Right lobe of liver (tissue), 4 donors: ENCODE measurements around the gene FCER1G.

ENCODE experiments used
- POLR2A ChIP-seq: fragments of 450-650 bp; IDR thresholded peaks from one replicate; pipeline ENCODE4 v1.6.1; 2017; ENCODE audit warnings: antibody characterized with exemption, mild to moderate bottlenecking
- TF ChIP-seq, protein P1 (sequence below), 4 donors: fragments of 200-600 bp in 3 of 4; fragments of 450-650 bp in 1 of 4; IDR thresholded peaks; one replicate each; pipeline versions ENCODE4 v1.5.1 to v1.8.0; 2016 to 2022; ENCODE audit warnings: antibody characterized with exemption in 4 of 4, mild to moderate bottlenecking in 2 of 4
- donor health status: DM: no; HTN: no; CAD: no.
- donor health status: DM: no; HTN: no; CAD: no.
- donor health status: DM: no; HTN: yes; CAD: no.

DNA sequence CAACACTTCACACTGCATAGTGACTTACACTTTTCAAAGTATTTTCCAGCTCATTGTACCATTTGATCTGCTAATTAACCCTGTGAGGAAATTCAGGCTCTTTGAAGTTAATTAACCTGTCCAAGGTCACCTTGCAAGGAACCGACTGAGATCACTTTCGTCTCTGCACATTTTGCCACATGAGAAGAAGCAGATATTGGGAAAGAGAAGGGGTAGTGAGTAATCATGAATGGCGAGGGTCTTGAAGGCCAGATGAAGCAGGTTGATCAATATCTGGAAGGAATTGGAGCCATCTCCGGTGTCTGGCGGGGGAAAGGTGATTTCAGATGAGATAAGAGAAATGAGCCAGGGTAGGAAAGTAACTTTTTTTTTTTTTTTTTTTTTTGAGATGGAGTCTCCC, 4.9 kb downstream of the FCER1G start:
- TF ChIP-seq, protein P1, sequence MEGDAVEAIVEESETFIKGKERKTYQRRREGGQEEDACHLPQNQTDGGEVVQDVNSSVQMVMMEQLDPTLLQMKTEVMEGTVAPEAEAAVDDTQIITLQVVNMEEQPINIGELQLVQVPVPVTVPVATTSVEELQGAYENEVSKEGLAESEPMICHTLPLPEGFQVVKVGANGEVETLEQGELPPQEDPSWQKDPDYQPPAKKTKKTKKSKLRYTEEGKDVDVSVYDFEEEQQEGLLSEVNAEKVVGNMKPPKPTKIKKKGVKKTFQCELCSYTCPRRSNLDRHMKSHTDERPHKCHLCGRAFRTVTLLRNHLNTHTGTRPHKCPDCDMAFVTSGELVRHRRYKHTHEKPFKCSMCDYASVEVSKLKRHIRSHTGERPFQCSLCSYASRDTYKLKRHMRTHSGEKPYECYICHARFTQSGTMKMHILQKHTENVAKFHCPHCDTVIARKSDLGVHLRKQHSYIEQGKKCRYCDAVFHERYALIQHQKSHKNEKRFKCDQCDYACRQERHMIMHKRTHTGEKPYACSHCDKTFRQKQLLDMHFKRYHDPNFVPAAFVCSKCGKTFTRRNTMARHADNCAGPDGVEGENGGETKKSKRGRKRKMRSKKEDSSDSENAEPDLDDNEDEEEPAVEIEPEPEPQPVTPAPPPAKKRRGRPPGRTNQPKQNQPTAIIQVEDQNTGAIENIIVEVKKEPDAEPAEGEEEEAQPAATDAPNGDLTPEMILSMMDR (IDR thresholded peaks at IDR 0.05): no peak
- TF ChIP-seq POLR2A: no peak
